NT2/D1 (cell line): ENCODE measurements around the gene AFAP1L1.
A peak's percentile ranks its signal among the peaks of the same experiment; 100 is the strongest.

ENCODE experiments used
- DNase-seq: peaks from one replicate; pipeline ENCODE4 v3.0.0-alpha.2; 2011; ENCODE audit warnings: low read depth, low spot score
- H3K27me3 ChIP-seq: 2 replicates; pipeline ENCODE4 v1.6.0; 2011; ENCODE audit warnings: mild to moderate bottlenecking; ENCODE audit not compliant: insufficient read length, insufficient read depth
- H3K36me3 ChIP-seq: 2 replicates; pipeline ENCODE4 v1.6.1; 2011; ENCODE audit warnings: mild to moderate bottlenecking, low read length, mixed read lengths; ENCODE audit not compliant: insufficient read depth, insufficient read length
- H3K4me1 ChIP-seq: 2 replicates; pipeline ENCODE4 v1.5.1; 2011; ENCODE audit not compliant: insufficient read depth, insufficient read length
- H3K4me3 ChIP-seq: 2 replicates; pipeline ENCODE4 v1.5.1; 2011; ENCODE audit warnings: low read depth; ENCODE audit not compliant: insufficient read length
- H3K9ac ChIP-seq: 2 replicates; pipeline ENCODE4 v1.6.0; 2011; ENCODE audit warnings: low read depth; ENCODE audit not compliant: insufficient read length
- H3K9me3 ChIP-seq: 2 replicates; pipeline ENCODE4 v1.5.1; 2011; ENCODE audit warnings: mild to moderate bottlenecking, low read length; ENCODE audit not compliant: insufficient read depth
- SUZ12 ChIP-seq: IDR thresholded peaks from 2 replicates; pipeline ENCODE4 v1.6.1; 2011; ENCODE audit not compliant: insufficient read length, insufficient read depth; ENCODE audit errors: extremely low read depth
- YY1 ChIP-seq: IDR thresholded peaks from 2 replicates; pipeline ENCODE4 v1.6.1; 2011; ENCODE audit not compliant: insufficient read length, insufficient read depth
- ZNF274 ChIP-seq: IDR thresholded peaks from 2 replicates; pipeline ENCODE4 v1.6.1; 2011; ENCODE audit warnings: mild to moderate bottlenecking, low read depth, low read length

The AFAP1L1 gene

DNA sequence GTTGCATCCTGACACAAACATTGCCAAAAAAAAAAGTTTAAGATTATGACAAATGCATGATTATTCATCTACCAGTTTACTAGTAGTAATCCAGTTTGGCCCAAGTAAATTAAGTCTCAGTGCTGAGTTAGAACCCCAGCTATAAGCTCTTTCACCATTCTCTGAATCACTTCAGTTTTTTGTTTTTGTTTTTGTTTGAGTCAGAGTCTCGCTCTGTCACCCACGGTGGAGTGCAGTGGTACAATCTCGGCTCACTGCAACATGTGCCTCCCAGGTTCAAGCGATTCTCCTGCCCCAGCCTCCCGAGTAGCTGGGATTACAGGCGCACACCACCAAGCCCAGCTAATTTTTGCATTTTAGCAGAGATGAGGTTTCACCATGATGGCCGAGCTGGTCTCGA is 84.7 kb downstream of the AFAP1L1 start:
- Histone ChIP-seq H3K4me3 (no peak overlapping the region), H3K9me3 (no peaks in the 10 kb centered on the region), H3K36me3 (peaks cover 36% of the 10 kb centered on the region), H3K27me3 (peaks cover 4% of the 10 kb centered on the region), H3K9ac (no peak overlapping the region), H3K4me1 (no peaks in the 10 kb centered on the region)
- DNase-seq, result no peak
- TF ChIP-seq SUZ12, result no peak

DNA sequence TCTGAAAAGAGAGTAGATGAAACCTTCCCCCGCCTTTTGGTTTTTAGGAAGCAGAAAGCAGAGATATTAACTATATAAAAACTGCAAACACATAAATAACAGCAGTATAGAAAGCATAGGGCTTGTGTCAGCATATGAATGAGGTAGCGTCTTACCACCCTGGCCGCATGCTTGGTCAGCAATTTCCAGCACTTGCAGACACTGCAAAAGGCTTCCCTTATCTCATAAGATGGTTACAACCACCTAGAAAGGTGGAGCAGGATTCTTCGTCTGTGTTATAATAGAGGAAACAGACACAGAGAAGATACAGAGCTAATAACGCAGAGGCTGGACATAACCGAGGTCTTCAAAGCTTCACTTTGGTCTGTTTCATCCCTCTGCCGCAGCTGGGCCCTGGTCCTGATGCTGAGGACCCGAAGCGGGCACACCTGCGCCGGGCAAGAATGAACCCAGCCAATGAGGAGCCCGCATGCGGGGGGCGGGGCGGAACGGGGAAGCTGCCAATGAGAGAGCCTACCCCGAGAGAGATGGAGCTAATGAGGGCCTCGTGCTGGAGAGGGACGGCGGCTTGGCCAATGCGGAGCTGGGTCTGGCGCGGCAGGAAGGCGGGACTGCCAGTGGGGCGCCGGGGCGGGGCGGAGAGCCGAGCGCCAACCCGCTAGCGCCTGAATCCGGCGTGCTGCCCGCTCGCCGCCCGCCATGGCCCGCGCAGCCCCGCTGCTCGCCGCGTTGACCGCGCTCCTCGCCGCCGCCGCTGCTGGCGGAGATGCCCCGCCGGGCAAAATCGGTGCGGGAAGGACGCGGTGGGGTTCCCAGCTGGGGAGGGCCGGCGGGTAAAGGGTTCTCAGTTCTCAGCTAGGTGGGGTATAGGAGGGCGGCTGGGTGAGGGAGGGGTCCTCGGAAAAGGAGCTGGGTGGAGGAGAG is 86.0 kb downstream of the AFAP1L1 start, which contains the start of gene PCYOX1L:
TSS of gene PCYOX1L (plus strand) at position 677 of the 924 bp plus-strand sequence. CDS start at position 700, 23 bp downstream.
- no peaks in the 10 kb centered on the region for H3K9me3 ChIP-seq
- H3K9ac ChIP-seq, result peak within 1 kb of the TSS; percentile 89
- no peaks in the 10 kb centered on the region for H3K4me1 ChIP-seq
- TF ChIP-seq YY1 (no peak), ZNF274 (no peak), SUZ12 (no peak)
- peak; percentile 84 for DNase-seq
- H3K4me3 ChIP-seq, result peak within 1 kb of the TSS; percentile 72
- H3K36me3 ChIP-seq, result peaks cover 26% of the 10 kb centered on the region
- peaks cover 4% of the 10 kb centered on the region for H3K27me3 ChIP-seq

DNA sequence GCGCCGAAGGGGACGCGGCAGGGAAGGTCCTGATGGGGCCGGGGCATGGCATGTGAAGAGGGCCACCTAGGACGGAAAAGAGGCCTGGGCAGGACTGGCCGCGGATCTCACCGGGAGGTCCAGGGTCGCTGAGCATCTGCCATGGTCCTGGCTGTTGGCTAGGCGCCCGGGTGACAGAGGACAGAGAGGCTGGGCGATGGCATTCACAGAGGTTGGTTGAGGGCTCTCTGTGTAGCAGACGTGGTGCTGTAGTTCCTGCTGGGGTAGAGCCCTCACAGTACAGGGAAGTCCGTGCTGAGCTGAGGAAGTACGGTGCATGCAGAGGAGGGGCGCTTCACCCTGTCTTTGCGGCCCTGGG is 86.6 kb downstream of the AFAP1L1 start:
- Histone ChIP-seq H3K4me3 (peak overlapping the region; percentile 72), H3K9ac (peak overlapping the region; percentile 89), H3K27me3 (peaks cover 4% of the 10 kb centered on the region), H3K36me3 (peaks cover 19% of the 10 kb centered on the region), H3K9me3 (no peaks in the 10 kb centered on the region), H3K4me1 (no peaks in the 10 kb centered on the region)
- no peak for DNase-seq
- TF ChIP-seq SUZ12, result no peak
- TF ChIP-seq ZNF274, result no peak
- no peak for TF ChIP-seq YY1

DNA sequence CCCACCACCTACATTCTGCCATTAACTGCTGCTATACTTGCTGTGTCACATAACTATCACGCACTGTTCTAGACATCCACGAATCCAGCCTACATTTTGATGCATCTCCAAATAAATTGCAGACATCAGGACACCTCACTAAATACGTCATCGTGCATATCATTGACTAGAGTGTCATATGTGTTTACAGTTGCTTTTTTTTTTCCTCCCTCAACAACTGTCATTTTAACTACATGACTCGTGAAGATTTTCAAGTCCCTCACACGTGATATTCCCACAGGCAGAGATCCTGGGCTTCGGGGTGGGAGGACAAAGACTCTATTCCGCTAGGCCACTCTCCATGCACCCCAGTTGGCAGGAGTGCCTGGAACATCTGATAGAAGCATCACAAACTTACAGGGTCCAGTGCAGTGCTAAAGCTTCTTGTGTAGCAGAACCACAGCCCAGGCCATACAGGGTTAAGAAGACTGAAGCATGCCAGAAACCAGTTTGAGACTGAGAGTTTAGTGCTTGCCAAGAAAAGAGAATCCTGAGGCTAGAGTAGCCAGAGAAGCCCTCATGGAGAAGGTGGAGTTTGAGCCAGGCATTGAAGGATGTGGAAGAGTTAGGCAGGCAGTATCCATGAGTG is 87.3 kb downstream of the AFAP1L1 start:
- Histone ChIP-seq H3K4me1 (no peaks in the 10 kb centered on the region), H3K9me3 (no peaks in the 10 kb centered on the region), H3K27me3 (peaks cover 4% of the 10 kb centered on the region), H3K36me3 (peaks cover 12% of the 10 kb centered on the region), H3K9ac (no peak overlapping the region), H3K4me3 (no peak overlapping the region)
- no peak for DNase-seq
- TF ChIP-seq YY1 (no peak), SUZ12 (no peak), ZNF274 (no peak)

DNA sequence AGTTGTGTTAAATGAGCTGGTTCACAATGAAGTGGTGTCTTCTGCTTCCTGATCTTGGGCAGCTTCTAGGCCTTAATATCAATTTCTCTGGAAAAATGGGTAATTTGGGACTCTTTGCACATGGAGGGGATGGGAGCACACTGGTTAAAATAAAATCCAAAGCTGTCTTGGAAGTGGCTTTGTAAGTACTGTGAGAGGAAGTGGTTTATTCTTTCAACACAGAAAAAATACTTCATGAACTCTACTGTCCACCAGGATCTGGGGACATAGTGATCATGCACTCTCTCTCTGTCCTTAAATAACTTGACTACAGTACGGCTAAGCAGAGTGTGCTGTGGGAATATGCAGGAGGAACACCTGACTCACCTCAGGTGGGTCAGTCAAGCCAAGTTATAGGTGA is 88.6 kb downstream of the AFAP1L1 start:
- Histone ChIP-seq H3K36me3 (peaks cover 1% of the 10 kb centered on the region), H3K4me1 (no peaks in the 10 kb centered on the region), H3K9me3 (no peaks in the 10 kb centered on the region), H3K4me3 (no peak overlapping the region), H3K27me3 (peaks cover 4% of the 10 kb centered on the region), H3K9ac (no peak overlapping the region)
- DNase-seq, result no peak
- TF ChIP-seq SUZ12 (no peak), ZNF274 (no peak), YY1 (no peak)

DNA sequence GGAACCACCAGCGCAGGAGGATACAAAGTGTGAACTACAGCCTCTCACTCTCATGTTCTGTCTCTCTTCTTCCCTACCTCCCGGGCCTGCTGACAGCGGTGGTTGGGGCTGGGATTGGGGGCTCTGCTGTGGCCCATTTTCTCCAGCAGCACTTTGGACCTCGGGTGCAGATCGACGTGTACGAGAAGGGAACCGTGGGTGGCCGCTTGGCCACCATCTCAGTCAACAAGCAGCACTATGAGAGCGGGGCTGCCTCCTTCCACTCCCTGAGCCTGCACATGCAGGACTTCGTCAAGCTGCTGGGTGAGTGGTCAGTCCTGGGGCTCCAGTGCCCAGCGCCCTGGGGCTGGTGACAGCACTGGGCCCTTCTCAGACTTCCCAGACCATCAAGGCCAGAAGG is 90.9 kb downstream of the AFAP1L1 start:
- Histone ChIP-seq H3K9me3 (no peaks in the 10 kb centered on the region), H3K27me3 (peaks cover 4% of the 10 kb centered on the region), H3K36me3 (no peaks in the 10 kb centered on the region), H3K9ac (no peak overlapping the region), H3K4me1 (peaks cover 4% of the 10 kb centered on the region), H3K4me3 (no peak overlapping the region)
- DNase-seq, result no peak
- TF ChIP-seq ZNF274 (no peak), SUZ12 (no peak)

DNA sequence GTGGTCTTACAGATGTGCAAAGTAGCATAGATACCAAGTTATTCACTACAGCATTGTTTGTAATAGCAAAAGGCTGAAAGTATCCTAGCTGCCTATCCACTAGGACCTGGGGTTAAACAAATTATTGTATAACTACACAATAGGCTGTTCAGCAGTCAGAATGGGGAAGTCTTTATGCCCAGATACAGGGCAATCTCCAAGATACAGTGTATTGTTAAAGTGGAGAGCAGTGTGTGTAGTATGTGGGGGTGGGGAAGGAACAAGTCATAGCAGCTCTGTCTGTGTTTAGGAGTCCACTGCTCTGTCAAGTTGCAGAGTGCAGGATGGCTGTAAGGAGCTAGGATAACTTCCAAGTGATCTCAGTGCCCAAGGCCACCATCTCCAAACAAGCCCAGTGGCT is 91.7 kb downstream of the AFAP1L1 start:
- peaks cover 4% of the 10 kb centered on the region for H3K27me3 ChIP-seq
- TF ChIP-seq SUZ12 (no peak), ZNF274 (no peak), YY1 (no peak)
- DNase-seq, result no peak
- H3K4me3 ChIP-seq, result no peak overlapping the region
- H3K4me1 ChIP-seq, result peaks cover 4% of the 10 kb centered on the region
- H3K36me3 ChIP-seq, result no peaks in the 10 kb centered on the region
- no peaks in the 10 kb centered on the region for H3K9me3 ChIP-seq
- no peak overlapping the region for H3K9ac ChIP-seq

DNA sequence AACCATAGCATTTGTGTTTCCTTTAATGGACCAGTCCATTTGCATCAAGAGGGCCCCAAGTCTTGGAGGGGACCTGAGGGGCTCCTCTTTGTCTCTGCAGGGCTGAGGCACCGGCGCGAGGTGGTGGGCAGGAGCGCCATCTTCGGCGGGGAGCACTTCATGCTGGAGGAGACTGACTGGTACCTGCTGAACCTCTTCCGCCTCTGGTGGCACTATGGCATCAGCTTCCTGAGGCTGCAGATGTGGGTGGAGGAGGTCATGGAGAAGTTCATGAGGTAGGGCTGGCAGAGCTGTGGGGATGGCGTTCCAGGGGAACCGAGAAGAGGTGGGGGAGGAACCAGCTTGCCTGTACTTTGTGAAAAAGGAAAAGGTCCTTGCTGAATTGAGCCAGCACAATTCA is 92.3 kb downstream of the AFAP1L1 start:
- DNase-seq, result no peak
- TF ChIP-seq ZNF274 (no peak), SUZ12 (no peak), YY1 (no peak)
- H3K36me3 ChIP-seq, result no peaks in the 10 kb centered on the region
- H3K9me3 ChIP-seq, result no peaks in the 10 kb centered on the region
- H3K4me1 ChIP-seq, result peaks cover 4% of the 10 kb centered on the region
- no peaks in the 10 kb centered on the region for H3K27me3 ChIP-seq
- no peak overlapping the region for H3K4me3 ChIP-seq
- no peak overlapping the region for H3K9ac ChIP-seq
